Measurements from ENCODE around the gene FER1L5. TPM values are rescaled to one million over a fixed set of nuclear protein-coding genes. Genes with fewer than 3 reads are reported as not detected.
"Not testable (repeated sequence)": the region's sequence is repeated elsewhere in the genome, so short reads cannot be mapped to it uniquely, and the experiment has no call there.

The FER1L5 gene
- total RNA-seq, 2 experiments from 2014 or later = not detected

- Mint-ChIP-seq H3K9me3 (no peaks in the 10 kb centered on the region), H3K27ac (no peak overlapping the region), H3K36me3 (peaks cover 9% of the 10 kb centered on the region), H3K4me1 (peaks cover 12% of the 10 kb centered on the region), H3K27me3 (no peaks in the 10 kb centered on the region), H3K4me3 (no peak overlapping the region)
- DNase-seq = no peak
These were observed 19.4 kb upstream of the FER1L5 start for GRCh38 chr2:96623116-96623515.

DNA sequence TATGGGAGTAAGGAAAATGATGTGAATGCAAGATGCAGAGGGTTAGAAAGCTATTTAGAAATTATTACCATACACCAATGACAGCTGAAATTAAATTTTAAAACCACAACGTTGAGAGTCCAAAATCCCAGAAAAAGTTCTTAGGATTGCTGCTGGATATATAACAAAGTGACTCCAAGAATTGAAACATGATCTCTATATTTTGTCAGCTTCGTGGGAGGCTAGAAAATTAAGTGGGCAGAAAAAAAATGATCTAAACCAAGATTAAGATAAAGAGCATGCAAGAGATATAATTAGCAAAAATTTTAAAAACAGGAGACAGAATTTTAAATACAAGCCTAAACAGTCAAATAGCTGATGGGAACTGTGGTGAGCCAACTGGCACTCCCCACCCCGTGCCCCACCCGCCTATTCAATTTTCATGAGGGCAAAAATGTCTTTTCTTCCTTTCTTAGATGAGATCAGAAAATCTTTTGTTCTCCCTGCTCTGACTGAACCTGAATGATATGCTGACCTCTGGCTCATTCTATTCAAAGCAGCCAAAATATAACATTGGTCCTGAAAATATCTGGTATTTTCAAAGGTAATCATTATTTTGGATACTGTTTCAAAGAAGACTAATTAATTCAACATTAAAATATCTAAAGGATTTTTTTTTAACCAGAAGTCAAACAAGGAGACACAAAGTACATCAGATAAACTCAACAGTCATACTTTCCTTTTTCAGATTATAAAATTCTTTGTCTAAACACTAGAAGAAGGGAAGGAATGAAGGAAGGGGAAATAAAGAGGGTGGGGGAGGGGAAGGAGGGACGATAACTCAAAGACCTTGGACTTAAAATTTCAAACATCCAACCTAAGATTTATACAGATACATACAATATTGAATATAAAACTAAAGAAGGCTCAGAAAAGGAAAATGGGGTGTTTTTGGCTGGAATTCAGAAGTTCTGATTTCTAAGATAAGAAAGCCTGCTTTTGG is 16.7 kb upstream of the FER1L5 start:
- Mint-ChIP-seq H3K27ac (no peak overlapping the region), H3K36me3 (peaks cover 13% of the 10 kb centered on the region), H3K27me3 (no peaks in the 10 kb centered on the region), H3K9me3 (no peaks in the 10 kb centered on the region), H3K4me3 (no peak overlapping the region), H3K4me1 (peaks cover 11% of the 10 kb centered on the region)
- no peak for DNase-seq

- no peak overlapping the region for H3K27ac Mint-ChIP-seq
- peaks cover 14% of the 10 kb centered on the region for H3K4me1 Mint-ChIP-seq
- no peak for DNase-seq
- no peaks in the 10 kb centered on the region for H3K27me3 Mint-ChIP-seq
- H3K36me3 Mint-ChIP-seq = peaks cover 16% of the 10 kb centered on the region
- H3K4me3 Mint-ChIP-seq = no peak overlapping the region
- H3K9me3 Mint-ChIP-seq = no peaks in the 10 kb centered on the region
These were observed 16.0 kb upstream of the FER1L5 start for GRCh38 chr2:96626553-96626942.

DNA sequence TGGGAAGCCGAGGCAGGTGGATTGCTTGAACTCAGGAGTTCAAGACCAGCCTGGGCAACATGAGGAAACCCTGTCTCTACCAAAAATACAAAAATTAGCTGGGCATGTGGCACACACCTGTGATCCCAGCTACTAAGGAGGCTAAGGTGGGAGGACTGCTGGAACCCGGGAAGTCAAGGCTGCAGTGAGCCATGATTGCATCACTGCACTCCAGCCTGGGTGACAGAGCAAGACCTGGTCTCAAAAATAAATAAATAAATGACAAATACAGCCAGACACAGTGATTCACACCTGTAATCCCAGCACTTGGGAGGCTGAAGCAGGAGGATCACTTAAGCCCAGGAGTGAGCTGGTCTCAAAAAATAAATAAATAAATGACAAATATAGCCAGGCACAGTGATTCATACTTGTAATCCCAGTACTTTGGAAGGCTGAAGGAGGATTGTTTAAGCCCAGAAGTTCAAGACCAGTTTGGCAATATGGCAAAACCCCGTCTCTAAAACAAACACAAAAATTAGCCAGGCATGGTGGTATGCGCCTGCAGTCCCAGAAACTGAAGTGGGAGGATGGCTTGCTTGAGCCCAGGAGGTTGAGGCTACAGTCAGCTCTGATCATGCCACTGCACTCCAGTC is 10.6 kb upstream of the FER1L5 start:
- Mint-ChIP-seq H3K27ac (no peak overlapping the region), H3K27me3 (no peaks in the 10 kb centered on the region), H3K4me1 (peaks cover 33% of the 10 kb centered on the region), H3K36me3 (peaks cover 34% of the 10 kb centered on the region), H3K9me3 (no peaks in the 10 kb centered on the region), H3K4me3 (no peak overlapping the region)
- no peak for DNase-seq

DNA sequence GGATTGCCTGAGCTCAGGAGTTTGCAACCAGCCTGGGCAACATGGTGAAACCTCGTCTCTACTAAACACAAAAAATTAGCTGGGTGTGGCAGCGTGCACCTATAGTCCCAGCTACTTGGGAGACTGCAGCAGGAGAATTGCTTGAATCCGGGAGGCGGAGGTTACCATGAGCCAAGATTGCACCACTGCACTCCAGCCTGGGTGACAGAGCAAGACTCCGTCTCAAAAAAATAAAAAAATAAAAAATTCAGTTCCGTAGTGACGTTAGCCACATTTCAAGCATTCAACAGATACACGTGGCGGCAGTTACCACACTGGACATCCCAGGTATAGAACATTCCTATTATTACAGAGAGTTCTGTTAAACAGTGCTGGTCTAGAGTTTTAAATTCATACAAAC is 8.9 kb upstream of the FER1L5 start:
- Mint-ChIP-seq H3K4me1 (peaks cover 36% of the 10 kb centered on the region), H3K27ac (no peak overlapping the region), H3K36me3 (peaks cover 36% of the 10 kb centered on the region)

DNA sequence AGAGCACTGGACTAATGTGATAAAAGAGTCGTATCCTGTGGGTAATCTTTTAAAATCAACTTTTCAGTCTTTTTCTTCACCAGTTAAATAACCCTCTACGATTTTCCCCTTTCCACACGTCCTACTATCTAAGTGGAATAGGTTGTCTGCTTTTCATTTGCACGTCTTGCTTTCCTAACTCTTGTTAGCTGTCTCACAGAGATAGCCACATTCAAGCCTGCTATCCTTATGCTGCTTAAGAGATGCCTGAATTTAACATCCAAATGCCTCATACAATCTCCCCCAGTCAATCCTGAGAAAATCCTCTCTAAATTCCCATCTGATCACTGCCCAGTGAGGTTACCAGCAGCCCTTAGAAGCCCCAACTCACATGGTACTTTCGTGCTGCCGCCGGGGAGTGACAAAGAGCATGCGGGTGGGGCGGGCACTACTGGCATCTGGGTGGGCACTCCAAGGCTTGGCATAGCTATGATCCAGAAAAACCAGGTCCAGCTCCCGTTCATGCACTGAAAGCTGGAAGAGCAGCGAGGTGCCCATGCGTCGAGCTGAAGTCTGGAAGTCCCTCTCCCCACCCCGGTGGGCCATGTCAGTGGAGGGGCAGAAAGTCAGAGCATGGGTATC is 5.9 kb upstream of the FER1L5 start:
- Mint-ChIP-seq H3K9me3 (no peaks in the 10 kb centered on the region), H3K36me3 (peaks cover 29% of the 10 kb centered on the region), H3K4me3 (peak overlapping the region; percentile 94), H3K27ac (peak overlapping the region; percentile 95), H3K4me1 (peaks cover 37% of the 10 kb centered on the region), H3K27me3 (peaks cover 4% of the 10 kb centered on the region)
- peak; percentile 2 for DNase-seq

More for the DNA sequence above, 8.9 kb upstream of the FER1L5 start:
- Mint-ChIP-seq H3K9me3 (no peaks in the 10 kb centered on the region), H3K27me3 (no peaks in the 10 kb centered on the region), H3K4me3 (no peak overlapping the region)
- no peak for DNase-seq

DNA sequence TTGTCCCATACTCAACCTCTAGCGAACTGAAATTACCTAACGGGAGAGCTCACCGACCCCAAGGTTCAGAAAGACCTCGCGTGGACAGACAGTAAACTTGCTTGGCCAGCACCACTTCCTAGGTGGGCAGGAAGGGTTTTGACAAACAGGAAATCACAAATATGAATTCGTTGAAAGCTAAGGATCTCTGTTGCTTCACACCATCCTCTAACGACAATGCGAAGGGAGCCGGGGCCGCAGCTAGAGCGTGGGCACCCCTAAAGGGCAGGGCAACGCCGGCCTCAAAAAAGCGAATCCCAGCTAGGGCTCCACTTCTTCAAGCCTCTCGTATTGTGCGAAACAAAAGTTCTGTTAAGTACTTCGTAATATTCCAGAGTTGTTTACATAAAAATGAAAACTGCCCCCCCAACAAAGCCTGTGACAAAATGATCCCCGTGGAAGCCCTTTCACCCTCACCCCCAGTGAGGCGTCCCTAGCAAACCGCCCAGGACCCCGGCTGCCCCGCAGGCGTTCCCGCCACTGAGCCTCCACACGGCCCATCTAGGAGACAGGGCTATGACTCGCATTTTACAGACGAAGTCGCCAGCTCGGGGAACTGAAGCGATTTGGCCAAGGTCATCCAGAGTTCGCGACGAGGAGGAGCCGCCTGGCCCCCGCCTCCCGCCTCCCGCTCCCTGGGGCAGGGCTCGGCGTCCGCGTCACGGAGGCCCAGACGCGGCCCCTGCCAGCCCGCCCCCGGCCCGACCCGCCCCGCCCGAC is 5.0 kb upstream of the FER1L5 start:
- Mint-ChIP-seq H3K4me3 (peak overlapping the region; percentile 94), H3K27ac (peak overlapping the region; percentile 95), H3K4me1 (peaks cover 37% of the 10 kb centered on the region), H3K27me3 (peaks cover 4% of the 10 kb centered on the region), H3K36me3 (peaks cover 29% of the 10 kb centered on the region), H3K9me3 (no peaks in the 10 kb centered on the region)
- DNase-seq = peak; percentile 86

GRCh38 chr2:96638144-96639121 is 4.1 kb upstream of the FER1L5 start, which contains the start of gene KANSL3:
KANSL3 (minus strand) TSS chr2:96638312; CDS start chr2:96637135, 1,177 bp downstream.
- Mint-ChIP-seq H3K36me3 (peaks cover 29% of the 10 kb centered on the region), H3K27me3 (peaks cover 4% of the 10 kb centered on the region), H3K4me1 (peaks cover 37% of the 10 kb centered on the region), H3K4me3 (peak within 1 kb of the TSS; percentile 94), H3K9me3 (no peaks in the 10 kb centered on the region), H3K27ac (peak within 1 kb of the TSS; percentile 95)
- peak; percentile 93 for DNase-seq

DNA sequence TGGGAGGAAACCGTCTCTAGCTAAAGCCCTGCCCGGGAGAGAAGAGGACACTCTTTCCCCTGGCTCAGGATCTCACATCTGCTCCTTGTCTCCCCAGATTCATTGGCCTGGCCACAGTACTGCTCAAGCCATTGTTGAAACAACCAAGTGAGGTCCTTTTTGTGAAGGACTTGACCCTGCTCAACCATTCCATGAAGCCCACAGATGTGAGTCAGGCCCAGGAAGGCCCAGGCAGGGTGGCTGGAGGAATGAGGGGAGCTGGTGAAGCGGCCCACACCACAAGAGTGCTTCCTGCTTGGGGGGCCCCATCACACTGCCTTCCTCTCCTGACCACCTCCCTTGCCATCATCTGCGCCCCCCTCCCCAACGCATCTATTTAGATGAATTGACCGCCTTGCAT is 5.1 kb downstream of the FER1L5 start:
- H3K27me3 Mint-ChIP-seq = no peaks in the 10 kb centered on the region
- no peaks in the 10 kb centered on the region for H3K36me3 Mint-ChIP-seq
- H3K4me1 Mint-ChIP-seq = no peaks in the 10 kb centered on the region
- no peak overlapping the region for H3K27ac Mint-ChIP-seq
- no peak overlapping the region for H3K4me3 Mint-ChIP-seq
- no peak for DNase-seq
- no peaks in the 10 kb centered on the region for H3K9me3 Mint-ChIP-seq

DNA sequence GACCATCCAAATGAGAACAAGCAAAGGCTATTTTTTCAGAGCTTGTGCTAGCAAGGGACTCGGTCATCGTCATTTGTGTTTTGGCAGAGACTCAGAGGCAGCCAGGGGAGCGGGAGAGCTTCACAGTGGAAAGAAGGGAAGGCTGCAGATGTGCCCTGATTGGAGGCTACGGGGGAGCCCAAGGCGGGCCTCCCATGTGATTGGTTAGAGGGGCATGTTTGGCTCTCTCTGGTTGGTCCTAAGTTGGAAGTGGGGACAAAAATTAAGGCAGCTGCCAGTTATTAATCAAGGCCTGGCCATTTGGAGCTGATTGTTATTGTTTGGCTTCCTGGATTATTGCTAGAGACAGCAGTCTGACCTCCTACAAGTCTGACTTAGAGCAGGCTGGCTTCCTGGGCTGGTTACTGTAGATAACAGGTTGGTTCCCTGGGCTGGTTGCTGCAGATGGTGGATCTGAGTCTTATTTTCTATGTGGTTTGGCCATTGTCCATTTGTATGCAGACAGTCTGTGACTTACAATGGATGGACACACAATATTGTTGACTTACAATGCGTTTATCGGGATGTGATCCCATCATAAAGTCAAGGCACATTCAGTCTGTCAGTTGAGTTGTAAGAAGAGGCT is 5.9 kb downstream of the FER1L5 start:
- Mint-ChIP-seq H3K4me1 (no peaks in the 10 kb centered on the region), H3K36me3 (no peaks in the 10 kb centered on the region), H3K27ac (no peak overlapping the region), H3K27me3 (no peaks in the 10 kb centered on the region), H3K9me3 (no peaks in the 10 kb centered on the region), H3K4me3 (no peak overlapping the region)
- no peak for DNase-seq

- no peak for DNase-seq
- Mint-ChIP-seq H3K36me3 (no peaks in the 10 kb centered on the region), H3K9me3 (no peaks in the 10 kb centered on the region), H3K4me3 (no peak overlapping the region), H3K27me3 (no peaks in the 10 kb centered on the region), H3K27ac (no peak overlapping the region), H3K4me1 (no peaks in the 10 kb centered on the region)
These were observed 6.8 kb downstream of the FER1L5 start for GRCh38 chr2:96649342-96649741.

DNA sequence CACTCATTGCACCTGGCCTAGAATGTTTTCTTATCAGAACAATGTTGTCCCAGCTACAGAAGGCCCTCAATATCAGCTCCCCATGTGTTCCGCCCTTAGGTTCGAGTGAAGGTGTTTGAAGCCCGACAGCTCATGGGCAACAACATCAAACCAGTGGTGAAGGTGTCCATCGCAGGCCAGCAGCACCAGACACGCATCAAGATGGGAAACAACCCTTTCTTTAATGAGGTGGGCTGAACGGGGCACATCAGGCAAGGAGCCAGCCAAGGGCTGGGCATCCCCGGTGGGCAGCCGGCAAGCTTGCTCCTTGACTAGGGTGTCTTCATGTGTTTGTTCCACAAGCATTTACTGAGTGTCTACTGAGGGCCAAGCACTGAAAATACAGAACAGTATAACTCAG is 9.2 kb downstream of the FER1L5 start:
- H3K4me3 Mint-ChIP-seq = no peak overlapping the region
- no peak overlapping the region for H3K27ac Mint-ChIP-seq
- DNase-seq = no peak
- H3K9me3 Mint-ChIP-seq = no peaks in the 10 kb centered on the region
- no peaks in the 10 kb centered on the region for H3K4me1 Mint-ChIP-seq
- no peaks in the 10 kb centered on the region for H3K36me3 Mint-ChIP-seq
- H3K27me3 Mint-ChIP-seq = no peaks in the 10 kb centered on the region

DNA sequence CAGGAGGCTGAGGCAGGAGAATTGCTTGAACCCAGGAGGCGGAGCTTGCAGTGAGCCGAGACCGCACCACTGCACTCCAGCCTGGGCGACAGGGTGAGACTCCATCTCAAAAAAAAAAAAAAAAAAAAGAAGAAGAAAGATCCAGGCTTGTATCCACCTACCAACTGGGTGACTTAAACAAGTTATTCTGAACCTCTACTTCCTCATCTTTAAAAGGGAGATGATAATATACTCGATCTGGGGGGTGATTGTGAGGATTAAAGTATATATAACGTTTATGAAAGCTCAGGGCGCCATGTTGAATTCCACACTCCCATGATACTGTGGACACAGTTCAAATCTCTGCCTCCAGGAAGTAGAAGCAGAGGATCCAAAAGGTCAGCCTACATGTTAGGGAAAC is 12.2 kb downstream of the FER1L5 start:
- H3K4me3 Mint-ChIP-seq, H3K27ac Mint-ChIP-seq, H3K27me3 Mint-ChIP-seq: not testable (repeated sequence)

More for the DNA sequence above, 12.2 kb downstream of the FER1L5 start:
- not testable (repeated sequence) for DNase-seq, H3K9me3 Mint-ChIP-seq, H3K4me1 Mint-ChIP-seq, H3K36me3 Mint-ChIP-seq
